Skeletal muscle tissue (tissue), 4 donors: ENCODE results near the gene ABTB2. TPM values are rescaled to one million over a fixed set of nuclear protein-coding genes. Genes with fewer than 3 reads are reported as not detected.
A peak's percentile ranks its signal among the peaks of the same experiment; 100 is the strongest.

Experiments used
- H3K27ac ChIP-seq: one replicate; pipeline ENCODE4 v1.7.0; 2013; ENCODE audit warnings: mild to moderate bottlenecking, low read depth, low read length, inconsistent platforms
- H3K27me3 ChIP-seq, 3 donors: one replicate each; pipeline ENCODE4 v1.7.0; 2013; ENCODE audit warnings: low read length in 3 of 3; ENCODE audit not compliant: control insufficient read depth in 3 of 3, insufficient read depth in 3 of 3
- H3K36me3 ChIP-seq, 3 donors: one replicate each; pipeline ENCODE4 v1.7.0; 2013; ENCODE audit warnings: low read length in 3 of 3; ENCODE audit not compliant: control insufficient read depth in 3 of 3, insufficient read depth in 3 of 3
- H3K4me1 ChIP-seq, 3 donors: one replicate each; pipeline ENCODE4 v1.7.0; 2013; ENCODE audit warnings: low read length in 3 of 3, mild to moderate bottlenecking in 3 of 3; ENCODE audit not compliant: control insufficient read depth in 3 of 3, insufficient read depth in 3 of 3
- H3K4me3 ChIP-seq, 3 donors: one replicate each; pipeline ENCODE4 v1.7.0; 2013; ENCODE audit warnings: low read length in 3 of 3
- H3K9ac ChIP-seq, 3 donors: one replicate each; pipeline ENCODE4 v1.7.0; 2013; ENCODE audit warnings: low read length in 3 of 3, mild to moderate bottlenecking in 3 of 3, moderate library complexity in 2 of 3, low read depth in 1 of 3
- H3K9me3 ChIP-seq, 3 donors: one replicate each; pipeline ENCODE4 v1.7.0; 2013; ENCODE audit warnings: low read length in 3 of 3; ENCODE audit not compliant: control insufficient read depth in 3 of 3
- total RNA-seq: library from RNA; depleted of rRNA; stranded (reverse); fragments of >200 nt; gene quantifications from one replicate; pipeline ENCODE4 v1.2.3, GENCODE V29; 2014
- donor health status: Osteomylitis.

Gene ABTB2
- total RNA-seq, 1 donor from 2014 or later, result 6.3 TPM

GRCh38 chr11:34198523-34198922, 159.3 kb downstream of the ABTB2 start:
- Histone ChIP-seq H3K27ac (no peak overlapping the region), H3K4me1 (peaks cover 0 to 11% (median 4%) of the 10 kb centered on the region in 3 donors), H3K36me3 (peaks cover 2 to 10% (median 7%) of the 10 kb centered on the region in 3 donors), H3K4me3 (no peak overlapping the region), H3K9ac (no peak overlapping the region), H3K27me3 (no peaks in the 10 kb centered on the region), H3K9me3 (no peaks in the 10 kb centered on the region)

DNA sequence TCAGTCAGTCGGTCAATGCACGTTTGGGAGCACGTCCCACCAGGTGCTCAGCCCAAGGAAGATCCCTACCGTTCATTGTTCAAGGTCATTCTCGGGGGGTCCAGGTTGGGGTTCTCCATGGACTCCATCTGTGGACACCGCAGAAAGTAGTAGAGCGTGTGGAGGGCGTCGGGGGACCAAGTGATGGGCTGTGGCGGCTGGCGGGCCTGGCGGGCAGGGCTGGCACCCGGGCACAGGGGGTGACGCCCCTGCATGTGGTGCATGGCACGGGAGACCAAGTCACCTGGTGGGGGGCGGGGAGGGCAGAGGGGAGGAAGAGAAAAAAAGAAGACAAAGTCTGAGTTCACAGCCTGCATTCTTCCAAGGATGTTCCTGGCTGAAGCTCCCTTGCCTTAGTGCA, 160.6 kb downstream of the ABTB2 start:
- Histone ChIP-seq H3K4me3 (no peak overlapping the region), H3K36me3 (peaks cover 2 to 7% (median 7%) of the 10 kb centered on the region in 3 donors), H3K4me1 (peaks cover 11 to 23% (median 13%) of the 10 kb centered on the region in 3 donors), H3K9ac (no peak overlapping the region), H3K9me3 (no peaks in the 10 kb centered on the region), H3K27ac (no peak overlapping the region), H3K27me3 (no peaks in the 10 kb centered on the region)

DNA sequence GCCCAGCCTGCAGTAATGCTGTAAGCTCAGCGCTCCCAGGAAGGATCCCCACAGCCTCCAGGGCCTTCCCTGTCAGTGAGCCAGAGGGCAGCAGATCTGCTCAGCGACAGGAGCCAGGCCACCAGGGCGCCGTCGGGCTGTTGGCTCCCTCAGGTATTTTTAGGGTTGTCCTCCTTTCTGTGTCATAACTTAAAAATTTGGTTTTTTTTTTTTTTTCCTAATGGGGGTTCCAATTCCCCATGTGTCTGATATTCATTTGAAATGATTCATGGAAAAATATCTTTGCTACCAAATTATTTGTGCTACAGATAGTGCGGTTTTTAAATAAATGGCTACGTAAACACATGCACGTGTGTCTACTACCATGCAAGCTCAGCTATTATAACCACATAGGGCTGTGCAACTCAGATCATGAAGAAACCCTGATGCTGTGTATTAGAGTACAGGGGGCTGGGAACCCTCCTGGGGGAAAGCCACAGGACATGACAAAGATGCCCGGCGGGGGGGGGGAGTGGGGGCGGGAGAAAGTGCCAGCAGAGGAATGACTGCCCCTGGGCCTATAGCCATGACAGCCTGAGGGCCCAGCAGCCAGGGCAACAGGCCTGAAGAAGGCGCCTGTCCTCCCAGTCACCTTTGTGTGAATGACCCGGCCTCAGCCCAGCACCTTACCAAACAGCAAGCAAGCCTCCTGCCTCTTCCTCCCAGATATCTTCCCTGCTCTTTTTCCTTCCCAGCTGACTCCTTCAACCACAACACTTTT, 163.1 kb downstream of the ABTB2 start:
- Histone ChIP-seq H3K27ac (no peak overlapping the region), H3K9ac (peak overlapping the region in 2 of 3 donors; percentile 8 to 10), H3K4me3 (no peak overlapping the region), H3K36me3 (peaks cover 2 to 7% (median 7%) of the 10 kb centered on the region in 3 donors), H3K27me3 (no peaks in the 10 kb centered on the region), H3K9me3 (no peaks in the 10 kb centered on the region), H3K4me1 (peaks cover 13 to 27% (median 15%) of the 10 kb centered on the region in 3 donors)

DNA sequence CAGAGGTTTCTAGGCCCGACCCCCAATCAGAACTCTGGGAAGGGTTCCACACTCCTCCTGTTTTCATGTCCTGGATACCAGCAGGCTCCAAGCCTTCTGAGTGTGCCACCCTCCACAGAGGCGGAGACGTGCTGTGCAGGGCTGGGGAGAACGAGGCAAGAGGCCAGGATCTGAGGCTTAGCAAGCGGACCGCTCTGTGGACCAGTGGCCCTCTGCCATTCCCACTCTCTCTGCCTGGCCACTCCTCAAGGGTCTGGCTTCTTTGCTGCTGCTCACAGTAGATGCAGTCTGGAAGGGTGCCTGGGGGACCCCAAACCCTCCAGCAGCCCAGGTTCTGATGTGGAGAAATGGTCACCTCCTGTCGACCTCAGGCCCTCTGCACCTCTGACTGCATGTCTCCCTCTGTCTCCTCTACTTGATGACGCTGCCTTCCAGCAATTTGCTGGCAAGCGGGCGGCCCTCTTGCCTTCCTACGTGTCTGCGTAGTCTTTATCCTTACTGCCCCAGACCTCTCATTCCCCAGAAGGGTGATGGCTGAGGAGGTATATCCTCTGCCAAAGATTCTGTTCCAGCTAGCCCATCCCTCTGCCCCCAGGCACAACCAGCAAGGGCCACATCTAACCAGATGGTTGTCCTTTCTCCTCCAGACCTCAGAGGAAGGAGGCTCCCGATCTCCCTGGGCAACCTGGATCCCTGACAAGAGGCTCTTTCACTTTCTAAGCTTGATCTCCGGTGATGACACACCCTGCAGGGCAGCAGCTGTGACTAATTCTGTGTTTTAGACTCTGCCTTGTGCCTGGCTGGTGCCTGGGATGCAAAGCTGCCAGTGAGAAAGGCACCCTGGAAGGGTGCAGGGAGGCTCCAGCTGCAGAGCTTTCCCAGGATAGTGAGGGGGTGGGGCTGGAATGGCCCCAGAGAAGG, 165.1 kb downstream of the ABTB2 start:
- H3K36me3 ChIP-seq, result peaks cover 2 to 7% (median 7%) of the 10 kb centered on the region in 3 donors
- H3K4me1 ChIP-seq, result peaks cover 13 to 27% (median 15%) of the 10 kb centered on the region in 3 donors
- no peaks in the 10 kb centered on the region for H3K27me3 ChIP-seq
- H3K27ac ChIP-seq, result peak overlapping the region; percentile 62
- H3K9me3 ChIP-seq, result no peaks in the 10 kb centered on the region
- H3K4me3 ChIP-seq, result no peak overlapping the region
- H3K9ac ChIP-seq, result peak overlapping the region in 2 of 3 donors; percentile 32 to 45

GRCh38 chr11:34191578-34191977, 166.2 kb downstream of the ABTB2 start:
- Histone ChIP-seq H3K4me1 (peaks cover 13 to 27% (median 15%) of the 10 kb centered on the region in 3 donors), H3K9ac (no peak overlapping the region), H3K4me3 (no peak overlapping the region), H3K36me3 (peaks cover 0 to 2% (median 2%) of the 10 kb centered on the region in 3 donors), H3K27ac (no peak overlapping the region), H3K27me3 (no peaks in the 10 kb centered on the region), H3K9me3 (no peaks in the 10 kb centered on the region)

DNA sequence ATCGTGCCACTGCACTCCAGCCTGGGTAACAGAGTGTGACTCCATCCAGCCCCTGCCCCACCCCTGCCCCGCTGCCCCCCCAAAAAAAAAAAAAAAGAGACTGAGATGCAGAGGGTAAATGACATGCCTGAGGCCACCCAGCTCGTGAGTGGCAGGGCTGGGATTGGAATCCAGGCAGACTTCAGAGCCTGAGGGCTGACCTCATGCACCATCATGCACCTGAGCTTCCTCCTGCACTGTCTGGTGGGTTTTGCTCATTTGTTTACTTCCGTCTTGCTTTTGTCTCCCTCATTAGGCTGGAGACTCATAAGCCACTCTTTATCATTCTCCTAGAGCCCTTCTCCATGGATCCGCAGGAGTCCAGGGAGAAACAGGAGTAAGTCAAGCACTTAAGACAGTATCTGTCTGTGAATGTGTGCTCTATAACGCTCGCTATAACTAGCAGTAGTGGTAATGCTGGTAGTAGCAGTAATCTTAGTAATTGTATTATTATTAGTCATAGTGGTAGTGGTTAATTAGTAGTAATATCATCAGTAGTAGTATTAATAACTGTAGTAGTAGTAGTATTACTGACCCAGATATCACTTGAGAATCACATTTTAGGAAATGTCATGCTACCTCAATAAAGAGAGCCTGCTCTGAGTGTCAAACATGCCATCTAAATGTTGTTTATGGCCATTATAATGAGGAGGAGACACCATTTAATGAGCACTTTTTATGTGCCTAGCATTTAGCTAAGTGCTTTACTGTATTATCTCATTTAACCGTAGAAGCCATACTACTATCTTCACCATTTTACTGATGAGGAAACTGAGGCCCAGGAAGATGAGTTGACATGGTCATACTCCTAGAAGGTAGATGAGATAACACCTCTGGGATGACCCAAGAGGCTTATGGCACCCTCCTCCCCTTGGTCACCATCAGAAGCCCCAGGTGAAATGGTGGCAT, 167.3 kb downstream of the ABTB2 start:
- Histone ChIP-seq H3K9me3 (no peaks in the 10 kb centered on the region), H3K36me3 (no peaks in the 10 kb centered on the region), H3K4me3 (no peak overlapping the region), H3K9ac (no peak overlapping the region), H3K4me1 (peaks cover 15 to 29% (median 17%) of the 10 kb centered on the region in 3 donors), H3K27ac (no peak overlapping the region), H3K27me3 (no peaks in the 10 kb centered on the region)

DNA sequence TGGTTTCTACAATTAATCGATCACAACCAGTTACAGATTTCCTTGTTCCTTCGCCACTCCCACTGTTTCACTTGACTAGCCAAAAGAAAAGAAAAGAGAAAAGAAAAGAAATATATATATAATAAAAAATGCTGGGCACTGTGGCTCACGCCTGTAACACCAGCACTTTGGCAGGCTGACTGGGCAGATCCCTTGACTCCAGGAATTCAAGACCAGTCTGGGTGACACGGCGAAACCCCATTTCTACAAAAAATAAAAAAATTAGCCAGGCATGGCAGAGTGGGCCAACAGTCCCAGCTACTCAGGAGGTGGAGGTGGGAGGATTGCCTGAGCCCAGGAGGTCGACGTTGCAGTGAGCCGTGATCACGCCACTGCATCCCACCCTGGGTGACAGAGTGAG, 168.6 kb downstream of the ABTB2 start:
- H3K36me3 ChIP-seq, result no peaks in the 10 kb centered on the region
- no peaks in the 10 kb centered on the region for H3K27me3 ChIP-seq
- no peaks in the 10 kb centered on the region for H3K9me3 ChIP-seq
- no peak overlapping the region for H3K9ac ChIP-seq
- peaks cover 12 to 24% (median 17%) of the 10 kb centered on the region in 3 donors for H3K4me1 ChIP-seq
- no peak overlapping the region for H3K4me3 ChIP-seq
- H3K27ac ChIP-seq, result no peak overlapping the region

GRCh38 chr11:34188181-34188580, 169.6 kb downstream of the ABTB2 start:
- no peak overlapping the region for H3K4me3 ChIP-seq
- H3K36me3 ChIP-seq, result no peaks in the 10 kb centered on the region
- no peak overlapping the region for H3K9ac ChIP-seq
- H3K27me3 ChIP-seq, result no peaks in the 10 kb centered on the region
- peaks cover 8 to 16% (median 15%) of the 10 kb centered on the region in 3 donors for H3K4me1 ChIP-seq
- no peak overlapping the region for H3K27ac ChIP-seq
- H3K9me3 ChIP-seq, result no peaks in the 10 kb centered on the region
